Breast epithelium (tissue), 4 donors: ENCODE measurements around the gene GOLIM4. TPM values are rescaled to one million over a fixed set of nuclear protein-coding genes. Genes with fewer than 3 reads are reported as not detected.

Experiments used
- DNase-seq, 2 donors: peaks; one replicate each; pipeline ENCODE4 v3.0.0-alpha.2; 2019; ENCODE audit warnings: low spot score in 2 of 2
- H3K27ac ChIP-seq, 2 donors: fragments of 200-600 bp; sonication (generic) in 1 of 2; one replicate each; pipeline ENCODE4 v1.5.1; 2016 to 2019; ENCODE audit warnings: mild to moderate bottlenecking in 1 of 2
- H3K27me3 ChIP-seq, 2 donors: fragments of 200-600 bp; sonication (generic) in 1 of 2; one replicate each; pipeline versions ENCODE4 v1.5.1 to v1.6.0; 2017 to 2019; ENCODE audit warnings: control low read depth in 1 of 2, mild to moderate bottlenecking in 1 of 2
- H3K36me3 ChIP-seq: fragments of 200-600 bp; one replicate; pipeline ENCODE4 v1.5.1; 2019
- H3K4me1 ChIP-seq, 2 donors: fragments of 200-600 bp; sonication (generic); one replicate each; pipeline ENCODE4 v1.5.1; 2016 to 2019; ENCODE audit warnings: control low read depth in 1 of 2
- H3K4me3 ChIP-seq, 3 donors: fragments of 200-600 bp; sonication (generic); 1 replicate in 2 of 3; 2 replicates in 1 of 3; pipeline ENCODE4 v1.5.1; 2016 to 2019; ENCODE audit warnings: mild to moderate bottlenecking in 3 of 3, moderate library complexity in 2 of 3
- H3K9me3 ChIP-seq, 2 donors: fragments of 200-600 bp; sonication (generic) in 1 of 2; one replicate each; pipeline ENCODE4 v1.5.1; 2016 to 2019; ENCODE audit warnings: control low read depth in 1 of 2
- CTCF ChIP-seq, 3 donors: fragments of 450-650 bp; IDR thresholded peaks; one replicate each; pipeline ENCODE4 v1.5.1; 2016 to 2017; ENCODE audit warnings: antibody characterized with exemption in 3 of 3, mild to moderate bottlenecking in 3 of 3, moderate library complexity in 3 of 3
- POLR2A ChIP-seq: fragments of 450-650 bp; IDR thresholded peaks from one replicate; pipeline ENCODE4 v1.6.1; 2016; ENCODE audit warnings: antibody characterized with exemption, mild to moderate bottlenecking, moderate library complexity
- POLR2AphosphoS5 ChIP-seq, 3 donors: sonication (generic); formaldehyde crosslinking; IDR thresholded peaks; one replicate each; pipeline ENCODE4 v1.6.1; 2017; ENCODE audit warnings: antibody characterized with exemption in 3 of 3
- intact Hi-C: fragments of 100-400 bp; cut with DNase I; formaldehyde crosslinking; loops from one replicate; pipeline ENCODE4 v1.15.1; 2023; ENCODE audit warnings: low total_unique reads
- total RNA-seq, 3 donors: library from RNA; depleted of rRNA; stranded (reverse); fragments of >200 nt; gene quantifications; one replicate each; pipeline ENCODE4 v1.1.0, GENCODE V29; 2016

The GOLIM4 gene
- total RNA-seq, 3 donors from 2014 or later, result 21.4 to 34.9 (median 33.8) TPM

- H3K36me3 ChIP-seq, result no peaks in the 10 kb centered on the region
- no peak overlapping the region for H3K27ac ChIP-seq
- H3K4me1 ChIP-seq, result peaks cover 0 to 2% of the 10 kb centered on the region in 2 donors
- intact Hi-C loops, result no loop called here
- H3K4me3 ChIP-seq, result no peak overlapping the region
- H3K9me3 ChIP-seq, result no peaks in the 10 kb centered on the region
- H3K27me3 ChIP-seq, result no peaks in the 10 kb centered on the region
- no peak for TF ChIP-seq POLR2A
- no peak for TF ChIP-seq CTCF (IDR thresholded peaks at IDR 0.05)
- TF ChIP-seq POLR2AphosphoS5 (IDR thresholded peaks at IDR 0.05), result no peak
- DNase-seq, result no peak
Measured at GRCh38 chr3:168089179-168089771, 6.4 kb downstream of the GOLIM4 start.

GRCh38 chr3:168088106-168088720, 7.5 kb downstream of the GOLIM4 start:
- no peak for DNase-seq
- Histone ChIP-seq H3K27ac (no peak overlapping the region), H3K36me3 (no peaks in the 10 kb centered on the region), H3K4me1 (no peaks in the 10 kb centered on the region), H3K9me3 (no peaks in the 10 kb centered on the region), H3K4me3 (no peak overlapping the region), H3K27me3 (no peaks in the 10 kb centered on the region)
- intact Hi-C loops, result no loop called here
- TF ChIP-seq CTCF (IDR thresholded peaks at IDR 0.05), result no peak
- no peak for TF ChIP-seq POLR2A
- no peak for TF ChIP-seq POLR2AphosphoS5 (IDR thresholded peaks at IDR 0.05)

GRCh38 chr3:168087539-168087938, 8.2 kb downstream of the GOLIM4 start:
- Histone ChIP-seq H3K36me3 (no peaks in the 10 kb centered on the region), H3K4me1 (no peaks in the 10 kb centered on the region), H3K9me3 (no peaks in the 10 kb centered on the region), H3K27me3 (no peaks in the 10 kb centered on the region), H3K4me3 (no peak overlapping the region), H3K27ac (no peak overlapping the region)
- intact Hi-C loops, result no loop called here
- DNase-seq, result no peak
- no peak for TF ChIP-seq POLR2A
- TF ChIP-seq CTCF (IDR thresholded peaks at IDR 0.05), result no peak
- TF ChIP-seq POLR2AphosphoS5 (IDR thresholded peaks at IDR 0.05), result no peak

GRCh38 chr3:168086541-168087260, 9.0 kb downstream of the GOLIM4 start:
- no peak for DNase-seq
- TF ChIP-seq POLR2A (no peak), POLR2AphosphoS5 (IDR thresholded peaks at IDR 0.05) (no peak), CTCF (IDR thresholded peaks at IDR 0.05) (no peak)
- intact Hi-C loops, result no loop called here
- H3K27me3 ChIP-seq, result no peaks in the 10 kb centered on the region
- H3K27ac ChIP-seq, result no peak overlapping the region
- H3K9me3 ChIP-seq, result no peaks in the 10 kb centered on the region
- H3K36me3 ChIP-seq, result no peaks in the 10 kb centered on the region
- no peaks in the 10 kb centered on the region for H3K4me1 ChIP-seq
- no peak overlapping the region for H3K4me3 ChIP-seq

GRCh38 chr3:168085491-168086119, 10.1 kb downstream of the GOLIM4 start:
- DNase-seq, result no peak
- H3K27ac ChIP-seq, result no peak overlapping the region
- no peaks in the 10 kb centered on the region for H3K36me3 ChIP-seq
- no peaks in the 10 kb centered on the region for H3K4me1 ChIP-seq
- no peaks in the 10 kb centered on the region for H3K9me3 ChIP-seq
- intact Hi-C loops, result no loop called here
- no peaks in the 10 kb centered on the region for H3K27me3 ChIP-seq
- no peak overlapping the region for H3K4me3 ChIP-seq
- TF ChIP-seq POLR2AphosphoS5 (IDR thresholded peaks at IDR 0.05), result no peak
- TF ChIP-seq POLR2A, result no peak
- no peak for TF ChIP-seq CTCF (IDR thresholded peaks at IDR 0.05)
